ENCODE data around the gene ZNF606.
A peak's percentile ranks its signal among the peaks of the same experiment; 100 is the strongest.

The ZNF606 gene

DNA sequence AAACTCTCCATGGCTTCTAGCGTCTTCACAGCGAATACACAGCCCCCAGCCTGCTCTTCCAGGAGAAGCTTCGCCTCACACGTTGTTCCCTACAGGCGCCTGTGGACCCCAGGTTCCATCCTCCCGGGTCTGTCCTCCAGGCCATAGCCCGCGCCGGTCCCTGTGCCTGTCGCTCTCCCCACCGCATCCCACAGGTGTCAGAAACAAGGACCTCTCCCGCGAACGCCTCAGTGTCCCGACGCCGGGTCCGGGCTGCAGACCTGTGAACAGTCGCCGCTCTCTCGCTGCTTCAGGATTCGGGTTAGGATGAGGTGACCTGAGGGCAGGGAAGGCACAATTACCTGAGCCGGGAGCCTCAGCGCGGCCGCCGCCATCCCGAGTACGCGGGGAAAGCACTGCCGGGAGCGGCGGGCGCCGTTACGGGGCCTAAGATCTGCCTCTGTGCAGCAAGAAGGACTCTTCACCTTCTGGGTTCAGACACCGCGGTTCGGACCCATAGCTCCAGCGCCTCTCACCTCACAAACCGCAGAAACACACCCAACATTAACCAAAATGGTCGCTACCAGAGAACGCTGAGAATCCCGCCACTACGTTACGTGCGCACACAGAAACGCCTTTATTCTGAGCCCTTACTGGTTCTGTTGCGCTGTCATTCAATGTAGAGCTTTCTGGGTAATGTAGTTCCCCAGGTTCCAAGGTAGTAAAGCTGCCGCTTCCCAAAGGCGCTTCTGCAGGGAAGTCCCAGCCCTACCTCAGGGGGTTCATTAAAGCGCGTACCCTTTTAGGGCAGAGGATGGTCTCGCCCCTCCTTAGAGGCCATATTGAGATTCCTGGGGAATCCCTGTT lies 67.6 kb downstream of the ZNF606 start, which contains the start of gene ZNF418:
ZNF418 (minus strand) TSS at position 583 of the 846 bp plus-strand sequence. CDS start 1,580 bp downstream, outside the sequence.
- peak; percentile 62 to 67 for DNase-seq (ENCODE audit: low read depth in 2 of 2)

DNA sequence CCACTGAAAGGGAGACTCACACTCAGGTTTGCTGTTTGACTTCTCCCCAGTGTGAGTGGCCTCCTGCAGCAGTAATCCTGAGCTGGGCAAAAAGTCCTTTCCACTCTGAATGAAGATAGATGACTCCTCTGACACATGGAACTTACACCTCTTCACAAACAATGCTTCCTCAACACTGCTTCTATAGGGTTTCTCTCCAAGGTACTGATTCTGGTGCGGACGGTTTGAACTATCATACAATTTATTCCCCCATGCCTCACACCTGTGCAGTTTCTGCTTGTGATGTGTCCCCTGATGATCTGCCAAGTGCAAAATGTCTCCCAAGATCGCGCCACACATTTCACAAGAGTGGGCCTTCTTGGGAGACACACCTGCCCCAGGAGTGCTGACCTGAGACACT lies 75.0 kb downstream of the ZNF606 start:
- DNase-seq (ENCODE audit: low read depth in 2 of 2): no peak
